Neural crest cell (in vitro differentiated cells): Measurements from ENCODE around the gene APOB. TPM values are rescaled to one million over a fixed set of nuclear protein-coding genes. Genes with fewer than 3 reads are reported as not detected.

Experiments
- DNase-seq: peaks from one replicate; pipeline ENCODE4 v3.0.0; 2021; ENCODE audit warnings: low read depth, mixed read lengths, low spot score
- H3K27ac Mint-ChIP-seq: one replicate; pipeline ENCODE4 v1.8.0; 2021; ENCODE audit warnings: mild to moderate bottlenecking, mixed read lengths; ENCODE audit not compliant: unreplicated experiment
- H3K27me3 Mint-ChIP-seq: 2 replicates; pipeline ENCODE4 v1.8.0; 2021; ENCODE audit warnings: low read depth, mild to moderate bottlenecking, mixed read lengths
- H3K36me3 Mint-ChIP-seq: 2 replicates; pipeline ENCODE4 v1.8.0; 2021; ENCODE audit warnings: low read depth, mild to moderate bottlenecking, mixed read lengths
- H3K4me1 Mint-ChIP-seq: 2 replicates; pipeline ENCODE4 v1.8.0; 2021; ENCODE audit warnings: mixed read lengths
- H3K4me3 Mint-ChIP-seq: one replicate; pipeline ENCODE4 v1.8.0; 2021; ENCODE audit warnings: mild to moderate bottlenecking, mixed read lengths
- H3K9me3 Mint-ChIP-seq: 2 replicates; pipeline ENCODE4 v1.8.0; 2021; ENCODE audit warnings: mixed read lengths
- total RNA-seq: library from RNA; stranded (reverse); gene quantifications from 2 replicates; pipeline ENCODE4 v1.2.1, GENCODE V29; 2021
- TF ChIP-seq, protein P1 (sequence below): fragments of 200-600 bp; sonication (generic); conservative IDR thresholded peaks from 2 replicates; pipeline ENCODE4 v1.5.0; 2021; ENCODE audit warnings: antibody characterized with exemption, mild to moderate bottlenecking

The APOB gene
- total RNA-seq, 1 donor from 2014 or later, result 0.09 TPM

DNA sequence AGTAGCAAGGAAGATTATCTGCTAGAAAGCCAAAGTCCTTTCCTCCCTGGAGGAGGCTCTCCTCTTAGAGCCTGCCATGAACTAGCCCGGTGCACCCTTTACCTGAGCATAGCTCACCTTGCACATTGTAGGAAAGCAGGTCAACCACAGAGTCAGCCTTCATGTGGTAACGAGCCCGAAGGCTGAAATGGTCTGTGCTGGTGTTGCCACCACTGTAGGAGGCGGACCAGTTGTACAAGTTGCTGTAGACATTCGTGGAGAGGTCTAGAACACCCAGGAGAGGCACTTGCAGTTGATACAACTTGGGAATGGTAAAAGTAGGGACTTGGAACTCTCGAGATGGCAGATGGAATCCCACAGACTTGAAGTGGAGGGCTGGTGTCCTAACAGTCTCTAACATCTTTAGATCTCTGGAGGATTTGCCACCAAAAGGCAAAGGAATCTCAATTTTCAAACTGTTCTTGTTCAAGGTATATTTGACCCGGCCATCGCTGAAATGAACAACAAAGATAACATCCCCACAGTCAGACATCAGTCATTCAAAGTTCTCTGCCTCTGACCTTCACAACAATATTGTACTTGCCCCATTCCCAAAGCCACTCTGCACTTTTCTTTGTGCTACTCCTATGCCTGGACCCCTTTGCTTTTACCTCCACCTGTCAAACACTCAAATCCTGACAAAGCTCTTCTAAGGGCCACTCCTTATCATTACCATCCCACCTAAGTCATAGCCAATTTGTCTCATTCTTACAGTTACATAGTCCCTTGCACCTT is 30.6 kb downstream of the APOB start:
- Mint-ChIP-seq H3K36me3 (no peaks in the 10 kb centered on the region), H3K4me1 (no peaks in the 10 kb centered on the region), H3K4me3 (no peak overlapping the region), H3K9me3 (peaks cover 5% of the 10 kb centered on the region), H3K27me3 (peaks cover 36% of the 10 kb centered on the region), H3K27ac (no peak overlapping the region)
- no peak for DNase-seq
- TF ChIP-seq, protein P1, sequence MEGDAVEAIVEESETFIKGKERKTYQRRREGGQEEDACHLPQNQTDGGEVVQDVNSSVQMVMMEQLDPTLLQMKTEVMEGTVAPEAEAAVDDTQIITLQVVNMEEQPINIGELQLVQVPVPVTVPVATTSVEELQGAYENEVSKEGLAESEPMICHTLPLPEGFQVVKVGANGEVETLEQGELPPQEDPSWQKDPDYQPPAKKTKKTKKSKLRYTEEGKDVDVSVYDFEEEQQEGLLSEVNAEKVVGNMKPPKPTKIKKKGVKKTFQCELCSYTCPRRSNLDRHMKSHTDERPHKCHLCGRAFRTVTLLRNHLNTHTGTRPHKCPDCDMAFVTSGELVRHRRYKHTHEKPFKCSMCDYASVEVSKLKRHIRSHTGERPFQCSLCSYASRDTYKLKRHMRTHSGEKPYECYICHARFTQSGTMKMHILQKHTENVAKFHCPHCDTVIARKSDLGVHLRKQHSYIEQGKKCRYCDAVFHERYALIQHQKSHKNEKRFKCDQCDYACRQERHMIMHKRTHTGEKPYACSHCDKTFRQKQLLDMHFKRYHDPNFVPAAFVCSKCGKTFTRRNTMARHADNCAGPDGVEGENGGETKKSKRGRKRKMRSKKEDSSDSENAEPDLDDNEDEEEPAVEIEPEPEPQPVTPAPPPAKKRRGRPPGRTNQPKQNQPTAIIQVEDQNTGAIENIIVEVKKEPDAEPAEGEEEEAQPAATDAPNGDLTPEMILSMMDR, result no peak

DNA sequence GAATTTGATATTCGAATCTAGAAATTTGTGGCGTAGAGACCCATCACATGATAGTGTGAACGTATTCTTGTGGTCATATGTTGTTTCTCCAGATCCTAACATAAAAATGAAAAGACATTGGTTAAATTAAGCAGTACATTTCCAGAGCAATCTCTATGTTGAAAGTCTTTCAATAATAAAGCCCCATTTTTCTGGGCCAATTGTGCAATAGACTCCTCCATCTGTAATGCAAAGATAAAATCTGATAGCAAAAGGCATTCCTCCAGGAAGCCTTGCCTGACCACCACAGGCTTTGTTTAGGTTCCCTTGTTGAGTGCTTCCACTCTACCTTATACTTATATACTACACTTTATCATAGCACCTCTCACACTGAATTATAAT is 31.3 kb downstream of the APOB start:
- TF ChIP-seq, protein P1, result no peak
- no peak overlapping the region for H3K27ac Mint-ChIP-seq
- H3K4me1 Mint-ChIP-seq, result no peaks in the 10 kb centered on the region
- H3K36me3 Mint-ChIP-seq, result no peaks in the 10 kb centered on the region
- peaks cover 2% of the 10 kb centered on the region for H3K9me3 Mint-ChIP-seq
- H3K27me3 Mint-ChIP-seq, result peaks cover 43% of the 10 kb centered on the region
- no peak for DNase-seq
- H3K4me3 Mint-ChIP-seq, result no peak overlapping the region

DNA sequence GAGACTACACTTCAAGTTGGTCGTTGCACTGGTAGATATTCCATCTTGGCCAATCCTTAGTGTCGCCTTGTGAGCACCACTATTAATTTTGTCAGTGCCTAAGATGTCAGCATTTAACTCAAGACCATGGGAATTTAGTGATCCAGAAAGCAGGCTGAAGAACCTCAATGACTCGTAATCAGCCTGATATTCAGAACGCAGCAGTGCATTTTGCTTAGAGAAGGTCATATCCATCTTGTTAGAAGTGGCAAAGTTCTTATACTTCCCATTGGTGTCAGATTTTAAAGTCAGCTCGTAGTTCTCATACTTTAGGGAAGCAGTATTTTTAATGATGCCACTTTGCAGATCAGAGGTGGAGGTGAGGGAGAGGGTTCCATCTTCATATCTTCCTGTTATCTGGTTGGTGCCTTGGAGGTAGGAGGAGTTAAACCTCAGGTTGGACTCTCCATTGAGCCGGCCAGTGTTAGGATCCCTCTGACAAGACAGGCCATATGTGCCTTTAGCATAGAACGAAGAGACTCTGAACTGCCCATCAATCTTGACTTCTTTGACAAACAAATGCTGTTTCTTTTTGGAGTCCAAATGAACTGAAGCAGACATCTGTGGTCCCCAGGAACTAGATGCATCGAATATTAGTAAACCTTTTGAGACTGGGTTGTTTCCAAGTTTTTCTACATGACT is 31.9 kb downstream of the APOB start:
- H3K27ac Mint-ChIP-seq, result no peak overlapping the region
- TF ChIP-seq, protein P1, result no peak
- H3K36me3 Mint-ChIP-seq, result no peaks in the 10 kb centered on the region
- peaks cover 2% of the 10 kb centered on the region for H3K9me3 Mint-ChIP-seq
- H3K4me1 Mint-ChIP-seq, result no peaks in the 10 kb centered on the region
- no peak for DNase-seq
- H3K27me3 Mint-ChIP-seq, result peaks cover 43% of the 10 kb centered on the region
- H3K4me3 Mint-ChIP-seq, result no peak overlapping the region

DNA sequence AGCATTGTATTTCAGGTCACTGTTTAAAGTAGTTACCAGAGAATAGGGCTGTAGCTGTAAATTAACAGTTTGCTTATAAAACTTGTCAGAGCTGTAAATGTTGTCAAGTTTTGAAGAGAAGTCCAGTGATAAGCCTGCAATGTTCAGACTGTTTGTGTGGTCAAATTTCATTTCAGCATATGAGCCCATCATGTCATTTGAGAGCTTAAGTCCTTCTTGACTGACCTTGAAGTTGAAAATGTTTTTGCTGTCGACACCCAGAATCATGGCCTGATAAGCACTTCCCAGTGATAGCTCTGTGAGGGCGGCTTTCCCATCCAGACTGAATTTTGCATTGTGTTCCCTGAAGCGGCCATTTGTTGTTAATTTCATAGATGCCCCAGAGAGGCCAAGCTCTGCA is 32.4 kb downstream of the APOB start:
- Mint-ChIP-seq H3K4me1 (no peaks in the 10 kb centered on the region), H3K27me3 (peaks cover 49% of the 10 kb centered on the region), H3K9me3 (peaks cover 2% of the 10 kb centered on the region), H3K36me3 (no peaks in the 10 kb centered on the region), H3K4me3 (no peak overlapping the region), H3K27ac (no peak overlapping the region)
- DNase-seq, result no peak
- TF ChIP-seq, protein P1, result no peak

DNA sequence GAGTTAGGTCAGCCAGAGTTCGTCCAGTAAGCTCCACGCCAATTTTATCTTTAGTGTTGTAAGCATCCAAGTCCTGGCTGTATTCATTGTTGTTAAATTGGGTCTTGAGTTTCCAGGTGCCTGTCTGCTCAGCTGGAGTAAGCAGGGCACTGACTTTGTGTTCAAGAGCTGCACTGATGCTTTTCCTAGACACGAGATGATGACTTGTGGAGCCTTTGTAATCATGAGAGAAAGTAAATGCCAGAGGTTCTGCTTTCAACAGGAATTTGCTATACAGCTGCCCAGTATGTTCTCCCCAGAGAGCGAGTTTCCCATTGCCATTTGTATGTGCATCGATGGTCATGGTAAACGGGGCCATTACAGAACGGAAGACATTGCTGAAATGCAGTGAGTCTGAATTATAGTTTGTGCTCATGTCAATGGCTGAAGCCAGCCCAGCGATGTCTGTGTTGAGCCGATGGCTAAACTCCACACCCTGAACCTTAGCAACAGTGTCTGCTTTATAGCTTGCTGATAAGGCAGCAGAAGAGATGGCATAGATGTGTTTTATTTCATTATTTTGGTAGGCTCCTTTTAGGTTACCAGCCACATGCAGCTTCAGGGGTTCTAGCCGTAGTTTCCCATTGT is 32.9 kb downstream of the APOB start:
- H3K27me3 Mint-ChIP-seq, result peaks cover 53% of the 10 kb centered on the region

More for the DNA sequence above, 32.9 kb downstream of the APOB start:
- no peaks in the 10 kb centered on the region for H3K36me3 Mint-ChIP-seq
- H3K4me3 Mint-ChIP-seq, result no peak overlapping the region
- H3K4me1 Mint-ChIP-seq, result no peaks in the 10 kb centered on the region
- peaks cover 2% of the 10 kb centered on the region for H3K9me3 Mint-ChIP-seq
- no peak overlapping the region for H3K27ac Mint-ChIP-seq
- TF ChIP-seq, protein P1, result no peak
- DNase-seq, result no peak
